ENCODE measurements around the gene SPAG17.

The SPAG17 gene

GRCh38 chr1:118159569-118159968 lies 25.5 kb downstream of the SPAG17 start:
- DNase-seq: no peak

GRCh38 chr1:118158924-118159323 lies 26.1 kb downstream of the SPAG17 start:
- DNase-seq: no peak

- DNase-seq: no peak
Measured at GRCh38 chr1:118157506-118157905, 27.5 kb downstream of the SPAG17 start.

- DNase-seq: no peak
Measured at GRCh38 chr1:118155106-118155505, 29.9 kb downstream of the SPAG17 start.

GRCh38 chr1:118154220-118154619 lies 30.8 kb downstream of the SPAG17 start:
- DNase-seq: no peak

- DNase-seq: no peak
Measured at GRCh38 chr1:118151312-118151937, 33.6 kb downstream of the SPAG17 start.

GRCh38 chr1:118149799-118150198 lies 35.2 kb downstream of the SPAG17 start:
- no peak for DNase-seq

GRCh38 chr1:118148034-118148433 lies 37.0 kb downstream of the SPAG17 start:
- DNase-seq: no peak

GRCh38 chr1:118147522-118147921 lies 37.5 kb downstream of the SPAG17 start:
- no peak for DNase-seq

- no peak for DNase-seq
Measured at GRCh38 chr1:118145721-118146120, 39.3 kb downstream of the SPAG17 start.

GRCh38 chr1:118144684-118145083 lies 40.3 kb downstream of the SPAG17 start:
- DNase-seq: no peak

GRCh38 chr1:118143831-118144230 lies 41.2 kb downstream of the SPAG17 start:
- no peak for DNase-seq

- DNase-seq: no peak
Measured at GRCh38 chr1:118143121-118143520, 41.9 kb downstream of the SPAG17 start.

GRCh38 chr1:118142546-118142945 lies 42.5 kb downstream of the SPAG17 start:
- no peak for DNase-seq

- DNase-seq: no peak
Measured at GRCh38 chr1:118137900-118138299, 47.1 kb downstream of the SPAG17 start.

GRCh38 chr1:118136187-118136941 lies 48.7 kb downstream of the SPAG17 start:
- no peak for DNase-seq

GRCh38 chr1:118132000-118132399 lies 53.0 kb downstream of the SPAG17 start:
- DNase-seq: no peak

- DNase-seq: no peak
Measured at GRCh38 chr1:118128761-118129160, 56.3 kb downstream of the SPAG17 start.

- no peak for DNase-seq
Measured at GRCh38 chr1:118124064-118124463, 61.0 kb downstream of the SPAG17 start.

- DNase-seq: no peak
Measured at GRCh38 chr1:118123116-118123839, 61.8 kb downstream of the SPAG17 start.

GRCh38 chr1:118122234-118123004 lies 62.6 kb downstream of the SPAG17 start:
- no peak for DNase-seq

- no peak for DNase-seq
Measured at GRCh38 chr1:118118873-118119463, 66.1 kb downstream of the SPAG17 start.

GRCh38 chr1:118118469-118118868 lies 66.6 kb downstream of the SPAG17 start:
- no peak for DNase-seq
